GM19023 (cell line): ENCODE data around the gene LTBP1.

ENCODE experiments used
- ATAC-seq: cut with Tn5 transposase; IDR thresholded peaks from one replicate; pipeline ENCODE4 v1.9.1; 2021; ENCODE audit warnings: mild to moderate bottlenecking, moderate library complexity; ENCODE audit not compliant: unreplicated experiment

LTBP1 gene

GRCh38 chr2:33106115-33106514 is 159.4 kb downstream of the LTBP1 start:
- no peak for ATAC-seq

- ATAC-seq, result no peak
Measured at GRCh38 chr2:33107690-33108482, 161.1 kb downstream of the LTBP1 start.

GRCh38 chr2:33108483-33109443 is 162.0 kb downstream of the LTBP1 start:
- no peak for ATAC-seq

GRCh38 chr2:33110461-33110860 is 163.7 kb downstream of the LTBP1 start:
- no peak for ATAC-seq

- no peak for ATAC-seq
Measured at GRCh38 chr2:33111002-33111446, 164.3 kb downstream of the LTBP1 start.

GRCh38 chr2:33115196-33115595 is 168.4 kb downstream of the LTBP1 start:
- no peak for ATAC-seq

GRCh38 chr2:33115728-33116127 is 169.0 kb downstream of the LTBP1 start:
- ATAC-seq, result no peak

GRCh38 chr2:33116799-33117198 is 170.0 kb downstream of the LTBP1 start:
- no peak for ATAC-seq

- no peak for ATAC-seq
Measured at GRCh38 chr2:33118651-33119050, 171.9 kb downstream of the LTBP1 start.

- ATAC-seq, result no peak
Measured at GRCh38 chr2:33121416-33121815, 174.7 kb downstream of the LTBP1 start.

GRCh38 chr2:33121925-33122324 is 175.2 kb downstream of the LTBP1 start:
- ATAC-seq, result no peak

GRCh38 chr2:33122726-33123125 is 176.0 kb downstream of the LTBP1 start:
- no peak for ATAC-seq

- no peak for ATAC-seq
Measured at GRCh38 chr2:33123216-33123615, 176.5 kb downstream of the LTBP1 start.

- ATAC-seq, result no peak
Measured at GRCh38 chr2:33126552-33126951, 179.8 kb downstream of the LTBP1 start.

GRCh38 chr2:33126958-33127357 is 180.2 kb downstream of the LTBP1 start:
- ATAC-seq, result no peak

GRCh38 chr2:33129263-33130053 is 182.7 kb downstream of the LTBP1 start:
- ATAC-seq, result no peak

GRCh38 chr2:33130054-33130447 is 183.3 kb downstream of the LTBP1 start:
- no peak for ATAC-seq

- ATAC-seq, result no peak
Measured at GRCh38 chr2:33130544-33130943, 183.8 kb downstream of the LTBP1 start.

GRCh38 chr2:33131111-33131510 is 184.4 kb downstream of the LTBP1 start:
- no peak for ATAC-seq

GRCh38 chr2:33131749-33132148 is 185.0 kb downstream of the LTBP1 start:
- no peak for ATAC-seq

GRCh38 chr2:33133454-33133952 is 186.8 kb downstream of the LTBP1 start:
- ATAC-seq, result no peak
